Measurements from ENCODE around the gene SMOC2.
"Not testable (repeated sequence)": the region's sequence is repeated elsewhere in the genome, so short reads cannot be mapped to it uniquely, and the experiment has no call there.

The SMOC2 gene

DNA sequence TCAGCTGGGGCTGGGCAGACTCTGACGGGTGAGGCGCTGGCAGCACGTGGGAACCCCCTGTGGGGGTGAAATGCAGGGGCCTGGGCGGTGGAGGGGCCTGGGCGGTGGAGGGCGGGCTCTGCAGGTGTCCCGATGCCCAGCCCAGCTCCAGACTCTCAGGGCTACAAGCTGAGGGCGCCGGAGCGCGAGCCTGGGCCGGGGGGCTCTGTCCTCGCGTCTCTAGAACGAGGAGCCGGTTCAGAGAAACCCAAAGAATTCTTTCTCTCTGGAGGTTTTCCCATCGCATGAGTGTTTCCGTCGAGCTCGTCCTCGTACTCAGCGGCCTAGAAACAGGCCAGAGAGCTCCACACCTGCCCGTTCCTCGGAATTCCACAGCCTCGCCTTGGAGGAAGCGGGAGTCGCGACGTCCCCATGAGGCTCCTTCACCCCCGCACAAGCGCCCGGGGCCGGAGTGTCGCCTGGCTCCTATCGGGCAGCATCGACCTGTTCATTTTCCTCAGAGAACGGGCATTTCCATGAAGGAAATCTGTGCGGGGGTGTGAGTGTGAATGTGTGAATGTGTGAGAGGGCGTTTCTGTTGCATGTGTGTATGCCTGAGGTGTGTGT is 76.9 kb downstream of the SMOC2 start:
- DNase-seq (ENCODE audit: low spot score): no peak

GRCh38 chr6:168518348-168518745 is 77.4 kb downstream of the SMOC2 start:
- no peak for DNase-seq (ENCODE audit: low spot score)

- no peak for DNase-seq (ENCODE audit: low spot score)
Observed at GRCh38 chr6:168518867-168519266, 77.9 kb downstream of the SMOC2 start.

- DNase-seq (ENCODE audit: low spot score): no peak
Observed at GRCh38 chr6:168520233-168520632, 79.2 kb downstream of the SMOC2 start.

DNA sequence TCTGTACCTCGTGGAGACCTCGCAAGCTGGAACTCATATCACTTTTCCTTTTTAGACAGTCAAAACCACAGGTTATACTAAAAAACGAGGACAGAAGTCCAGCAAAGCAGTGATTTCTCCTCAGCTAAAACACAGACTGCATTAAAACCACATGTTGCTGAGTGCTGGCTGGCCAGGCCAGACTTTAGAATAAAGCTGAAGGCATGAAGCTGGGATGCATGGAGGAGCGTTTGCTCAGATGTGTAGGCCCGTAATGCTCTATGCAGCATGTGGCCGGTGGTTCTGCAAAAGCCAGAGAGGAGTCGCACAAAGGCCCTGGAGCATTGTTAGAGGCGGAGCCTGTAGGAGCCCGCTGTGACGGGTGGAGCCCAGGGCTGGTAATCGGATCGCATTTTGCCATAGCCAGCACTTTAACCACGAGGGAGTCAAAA is 83.6 kb downstream of the SMOC2 start:
- DNase-seq (ENCODE audit: low spot score): no peak

DNA sequence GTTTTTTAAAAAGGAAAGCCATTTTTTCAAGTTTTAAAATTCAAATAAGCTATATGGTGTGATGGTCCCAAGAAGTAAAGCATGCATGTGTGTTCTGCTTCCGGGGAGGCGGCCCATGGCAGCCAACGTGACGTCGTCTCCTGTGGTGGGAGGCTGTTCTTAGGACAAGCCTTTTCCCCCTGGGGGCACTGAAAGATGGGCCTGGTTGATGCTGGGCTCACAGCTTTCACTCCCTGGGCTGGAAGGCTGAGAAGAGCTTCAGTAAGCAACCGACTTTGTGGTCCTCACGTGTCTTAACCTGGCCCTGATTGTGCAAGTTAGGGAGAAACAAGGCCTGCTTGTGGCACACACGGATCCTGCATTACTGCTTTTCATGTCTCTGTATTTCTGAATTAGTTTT is 84.1 kb downstream of the SMOC2 start:
- DNase-seq (ENCODE audit: low spot score): no peak

- DNase-seq (ENCODE audit: low spot score): no peak
Observed at GRCh38 chr6:168525926-168526630, 85.1 kb downstream of the SMOC2 start.

GRCh38 chr6:168526841-168527281 is 85.9 kb downstream of the SMOC2 start:
- DNase-seq (ENCODE audit: low spot score): no peak

GRCh38 chr6:168527451-168528210 is 86.6 kb downstream of the SMOC2 start:
- no peak for DNase-seq (ENCODE audit: low spot score)

DNA sequence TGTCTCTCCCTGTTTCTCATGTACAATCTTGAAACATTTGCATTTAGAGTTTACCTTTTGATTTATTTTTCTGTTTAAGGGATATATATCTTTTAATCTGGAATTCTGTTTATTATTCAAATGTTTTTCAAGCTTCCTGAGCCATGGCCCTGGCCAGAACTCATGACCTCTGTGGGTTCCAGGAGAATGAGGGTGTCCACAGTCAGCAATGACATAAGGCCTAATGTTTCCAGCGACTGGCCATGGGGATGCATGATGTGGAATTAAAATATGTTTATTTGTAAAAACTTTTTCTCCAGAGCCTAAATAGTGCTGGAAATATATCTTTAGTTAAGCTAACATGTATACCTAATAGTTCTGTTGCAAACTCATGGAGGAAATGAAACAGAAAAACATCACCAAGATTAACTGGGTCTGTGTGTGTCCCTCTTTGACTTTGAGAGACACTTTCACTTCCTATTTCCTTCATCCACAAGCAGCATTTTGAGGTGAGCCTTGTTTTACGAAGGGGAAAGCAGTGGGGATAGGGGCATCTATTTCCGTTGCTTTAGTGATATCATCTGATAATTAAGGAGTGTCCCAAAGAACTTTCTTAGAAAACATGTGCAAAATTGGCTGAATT is 87.6 kb downstream of the SMOC2 start:
- no peak for DNase-seq (ENCODE audit: low spot score)

DNA sequence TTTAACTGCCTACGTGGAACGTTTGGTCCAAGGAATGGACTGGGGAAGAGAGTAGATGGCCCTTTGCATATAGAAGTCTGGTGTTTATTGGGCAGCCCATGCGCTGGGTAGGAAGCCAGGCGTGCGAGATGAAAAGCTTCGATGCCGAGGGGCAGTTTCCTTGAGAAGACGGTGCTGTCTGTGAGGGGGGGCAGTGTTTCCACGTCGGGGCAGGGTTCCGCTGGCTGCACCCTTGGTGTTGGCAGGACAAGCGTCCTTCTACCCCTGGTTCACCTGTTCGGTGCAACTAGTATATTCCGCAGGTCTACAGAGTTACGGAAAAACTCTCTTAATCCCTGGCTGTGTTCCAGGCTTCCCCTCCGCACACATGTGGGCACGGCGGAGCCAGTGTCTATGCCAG is 88.2 kb downstream of the SMOC2 start:
- no peak for DNase-seq (ENCODE audit: low spot score)

GRCh38 chr6:168530653-168531071 is 89.7 kb downstream of the SMOC2 start:
- DNase-seq (ENCODE audit: low spot score): no peak

DNA sequence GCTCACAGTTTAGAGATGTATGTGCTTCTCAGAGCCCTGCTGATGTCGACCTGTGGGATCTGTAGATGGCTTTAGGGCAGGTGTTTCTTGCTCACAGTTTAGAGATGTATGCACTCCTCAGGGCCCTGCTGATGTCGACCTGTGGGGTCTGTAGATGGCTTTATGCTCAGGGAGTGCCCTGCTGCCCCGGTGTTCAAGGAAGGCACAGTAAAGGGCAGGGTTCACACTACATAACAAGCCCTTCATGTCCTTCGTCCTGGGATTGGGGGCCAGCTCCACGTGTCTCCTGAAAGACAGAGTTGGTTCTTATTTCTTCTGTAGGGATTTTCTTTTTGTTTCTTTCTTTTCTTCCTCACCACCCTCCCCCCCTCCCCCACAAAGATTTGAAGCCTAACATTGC is 91.1 kb downstream of the SMOC2 start:
- DNase-seq (ENCODE audit: low spot score): no peak

DNA sequence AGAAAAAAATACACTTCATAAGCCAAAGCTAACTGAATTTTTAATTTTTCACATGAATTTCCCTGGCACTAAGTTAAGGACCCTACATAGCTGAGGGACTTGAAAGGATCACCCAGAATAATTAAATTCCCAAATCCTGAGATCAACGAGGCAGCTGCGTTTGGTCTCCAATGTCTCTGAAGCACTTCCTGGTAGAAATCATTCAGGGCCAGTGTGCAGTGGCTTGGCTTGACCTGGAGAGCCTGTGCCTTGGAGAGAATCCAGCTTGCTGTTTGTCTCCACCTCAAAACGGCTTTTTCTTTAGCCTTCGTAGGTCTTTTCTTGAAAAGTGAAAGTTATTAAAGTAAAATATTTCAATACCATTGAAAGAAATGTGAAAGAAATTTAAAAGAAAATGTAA is 92.4 kb downstream of the SMOC2 start:
- no peak for DNase-seq (ENCODE audit: low spot score)

DNA sequence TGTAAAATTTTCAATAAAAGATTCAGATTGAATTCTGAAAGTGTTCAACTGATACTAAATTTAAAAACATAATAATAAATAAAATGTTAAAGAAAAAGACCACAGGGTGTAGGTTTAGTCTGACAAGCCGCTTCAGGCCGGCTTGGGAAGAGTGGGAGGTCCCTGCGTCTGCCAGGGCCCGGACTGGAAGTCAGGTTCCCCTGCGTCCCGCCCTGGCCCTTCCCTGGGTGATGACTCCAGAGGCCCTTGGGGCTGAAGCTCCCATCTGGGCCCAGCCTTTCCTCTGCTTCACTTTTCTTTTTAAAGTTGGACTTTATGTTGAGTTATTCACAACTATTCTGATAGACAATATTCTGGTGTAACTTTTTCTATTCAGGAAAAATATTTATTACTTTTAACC is 93.3 kb downstream of the SMOC2 start:
- DNase-seq (ENCODE audit: low spot score): no peak

DNA sequence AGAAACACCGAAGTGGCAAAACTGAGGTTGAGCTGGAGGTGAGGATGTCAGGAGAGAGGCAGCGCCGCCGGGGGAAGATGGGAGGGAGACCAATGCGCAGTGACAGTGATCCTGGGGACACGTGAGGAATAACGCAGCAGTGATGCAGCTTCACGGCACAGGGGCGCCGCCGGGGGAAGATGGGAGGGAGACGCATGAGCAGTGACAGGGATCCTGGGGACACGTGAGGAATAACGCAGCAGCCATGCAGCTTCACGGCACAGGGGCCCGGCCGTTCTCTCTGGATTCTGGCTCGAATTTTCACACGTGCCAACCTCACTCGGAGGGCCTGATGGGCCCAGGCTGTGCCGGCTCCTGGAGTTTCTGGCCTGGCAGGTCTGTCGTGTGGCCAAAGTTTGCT is 94.7 kb downstream of the SMOC2 start:
- no peak for DNase-seq (ENCODE audit: low spot score)

DNA sequence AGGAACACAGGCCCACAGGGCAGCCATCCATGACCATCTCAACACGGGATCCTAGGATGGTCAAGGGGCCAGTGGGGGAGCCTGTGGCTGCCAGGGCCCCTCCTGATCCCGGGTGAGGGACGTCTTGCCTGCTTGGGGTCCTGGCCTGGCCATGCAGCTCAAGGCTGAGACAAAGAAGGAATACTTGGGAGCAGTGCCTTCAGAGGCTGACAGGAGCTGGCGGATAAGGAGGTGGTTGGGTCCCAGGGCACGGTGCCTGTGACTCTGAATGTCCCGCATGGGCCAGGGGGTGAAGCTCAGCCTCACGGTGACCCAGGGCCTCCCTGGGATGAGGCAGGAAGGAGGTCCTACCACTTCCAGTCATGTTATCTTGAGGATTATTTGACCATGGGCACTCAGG is 95.2 kb downstream of the SMOC2 start:
- DNase-seq (ENCODE audit: low spot score): no peak

DNA sequence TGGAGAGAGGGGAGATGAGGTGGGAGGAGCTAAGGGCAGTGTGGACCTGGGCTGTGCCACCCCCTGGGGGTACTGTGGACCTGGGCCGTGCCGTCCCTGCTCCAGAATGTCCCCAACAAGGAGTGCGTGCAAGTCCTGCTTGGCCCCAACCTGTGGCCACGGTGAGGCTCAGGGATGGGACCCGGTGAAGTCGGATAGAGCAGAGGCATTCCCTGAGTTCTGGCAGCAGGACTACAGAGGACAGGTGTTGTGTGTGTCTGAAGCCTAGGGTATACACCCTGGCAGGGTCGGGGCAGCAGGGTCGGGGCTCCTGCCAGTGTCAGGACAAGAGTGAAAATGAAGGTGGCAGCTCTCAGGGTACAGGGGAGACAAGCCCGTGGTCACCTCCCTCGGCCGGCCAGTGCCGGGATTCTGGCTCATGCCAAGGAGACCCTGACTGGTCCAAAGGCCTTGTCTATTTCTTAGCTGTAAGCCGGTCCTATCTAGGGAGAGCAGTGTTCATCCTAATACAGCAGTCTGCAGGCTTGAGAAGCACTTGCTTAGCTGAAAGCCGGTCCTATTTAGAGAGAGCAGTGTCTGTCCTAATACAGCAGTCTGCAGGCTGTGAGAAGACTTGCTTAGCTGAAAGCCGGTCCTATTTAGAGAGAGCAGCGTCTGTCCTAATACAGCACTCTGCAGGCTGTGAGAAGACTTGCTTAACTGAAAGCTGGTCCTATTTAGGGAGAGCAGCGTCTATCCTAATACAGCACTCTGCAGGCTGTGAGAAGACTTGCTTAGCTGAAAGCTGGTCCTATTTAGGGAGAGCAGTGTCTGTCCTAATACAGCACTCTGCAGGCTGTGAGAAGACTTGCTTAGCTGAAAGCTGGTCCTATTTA is 95.9 kb downstream of the SMOC2 start:
- no peak for DNase-seq (ENCODE audit: low spot score)

GRCh38 chr6:168537540-168537884 is 96.5 kb downstream of the SMOC2 start:
- DNase-seq (ENCODE audit: low spot score): no peak

DNA sequence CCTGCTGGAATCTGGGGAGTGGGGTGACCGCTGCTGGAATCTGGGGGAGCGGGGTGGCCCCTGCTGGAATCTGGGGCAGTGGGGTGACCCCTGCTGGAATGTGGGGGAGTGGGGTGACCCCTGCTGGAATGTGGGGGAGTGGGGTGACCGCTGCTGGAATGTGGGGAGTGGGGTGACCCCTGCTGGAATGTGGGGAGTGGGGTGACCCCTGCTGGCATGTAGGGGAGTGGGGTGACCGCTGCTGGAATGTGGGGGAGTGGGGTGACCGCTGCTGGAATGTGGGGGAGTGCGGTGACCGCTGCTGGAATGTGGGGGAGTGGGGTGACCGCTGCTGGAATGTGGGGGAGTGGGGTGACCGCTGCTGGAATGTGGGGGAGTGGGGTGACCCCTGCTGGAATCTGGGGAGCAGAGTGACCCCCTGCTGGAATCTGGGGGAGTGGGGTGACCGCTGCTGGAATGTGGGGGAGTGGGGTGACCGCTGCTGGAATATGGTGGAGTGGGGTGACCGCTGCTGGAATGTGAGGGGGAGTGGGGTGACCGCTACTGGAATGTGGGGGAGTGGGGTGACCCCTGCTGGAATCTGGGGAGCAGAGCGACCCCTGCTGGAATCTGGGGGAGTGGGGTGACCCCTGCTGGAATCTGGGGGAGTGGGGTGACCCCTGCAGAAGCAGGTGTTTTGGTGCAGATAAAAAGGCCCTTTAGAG is 97.4 kb downstream of the SMOC2 start:
- DNase-seq (ENCODE audit: low spot score): not testable (repeated sequence)

Data from AG08395 (cell line).